ENCODE results near the gene AGTR2. TPM values are rescaled to one million over a fixed set of nuclear protein-coding genes. Genes with fewer than 3 reads are reported as not detected.

AGTR2 gene
- not detected in 2 replicates for total RNA-seq

DNA sequence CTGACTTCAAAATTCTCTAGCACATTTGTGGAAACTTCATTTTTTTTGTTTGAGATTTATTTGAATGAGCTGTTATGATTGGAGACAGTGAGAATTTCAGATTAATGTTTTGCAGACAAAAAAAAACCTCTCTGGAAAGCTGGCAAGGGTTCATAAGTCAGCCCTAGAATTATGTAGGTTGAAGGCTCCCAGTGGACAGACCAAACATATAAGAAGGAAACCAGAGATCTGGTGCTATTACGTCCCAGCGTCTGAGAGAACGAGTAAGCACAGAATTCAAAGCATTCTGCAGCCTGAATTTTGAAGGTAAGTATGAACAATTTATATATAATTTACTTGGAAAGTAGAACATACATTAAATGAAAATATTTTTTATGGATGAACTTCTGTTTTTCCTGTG, at the start of gene AGTR2:
TSS of gene AGTR2 (plus strand) at position 234 of the 400 bp plus-strand sequence. CDS start 1,537 bp downstream, outside the sequence.

All from regular cardiac myocyte (primary cell).